RWPE2 (cell line): ENCODE results near the gene GCK.
A peak's percentile ranks its signal among the peaks of the same experiment; 100 is the strongest.

Source experiments
- ATAC-seq: fragments of 200-7000 bp; cut with Tn5 transposase; 3 replicates; pipeline ENCODE4 v1.9.1; 2021; ENCODE audit warnings: low read depth
- DNase-seq: peaks from one replicate; pipeline ENCODE4 v3.0.0-alpha.2; 2020; ENCODE audit warnings: low spot score
- H3K27ac ChIP-seq: fragments of 450-650 bp; 2 replicates; pipeline ENCODE4 v1.5.1; 2017; ENCODE audit warnings: mild to moderate bottlenecking; ENCODE audit not compliant: poor library complexity, severe bottlenecking
- H3K27me3 ChIP-seq: fragments of 250-450 bp; sonication (Bioruptor Pico); 2 replicates; pipeline ENCODE4 v1.5.1; 2021; ENCODE audit warnings: mild to moderate bottlenecking, moderate library complexity; ENCODE audit not compliant: insufficient read depth, poor library complexity, severe bottlenecking
- H3K36me3 ChIP-seq: fragments of 250-450 bp; sonication (Bioruptor Pico); 2 replicates; pipeline ENCODE4 v1.5.1; 2020; ENCODE audit warnings: low read depth, mild to moderate bottlenecking, moderate library complexity
- H3K4me1 ChIP-seq: fragments of 250-450 bp; sonication (Bioruptor Pico); 2 replicates; pipeline ENCODE4 v1.5.1; 2021; ENCODE audit warnings: mild to moderate bottlenecking, moderate library complexity; ENCODE audit not compliant: insufficient read depth, poor library complexity, severe bottlenecking
- H3K4me3 ChIP-seq: fragments of 250-450 bp; sonication (Bioruptor Pico); 2 replicates; pipeline ENCODE4 v1.5.1; 2021; ENCODE audit warnings: mild to moderate bottlenecking, moderate library complexity; ENCODE audit not compliant: severe bottlenecking
- H3K9me3 ChIP-seq: fragments of 250-450 bp; sonication (Bioruptor Pico); 2 replicates; pipeline ENCODE4 v1.5.1; 2021; ENCODE audit warnings: mild to moderate bottlenecking, moderate library complexity; ENCODE audit not compliant: severe bottlenecking
- TF ChIP-seq, protein P1 (sequence below): fragments of 450-650 bp; IDR thresholded peaks from one replicate; pipeline ENCODE4 v1.5.1; 2017; ENCODE audit warnings: mild to moderate bottlenecking, moderate library complexity; ENCODE audit not compliant: poor library complexity, severe bottlenecking

Gene GCK

DNA sequence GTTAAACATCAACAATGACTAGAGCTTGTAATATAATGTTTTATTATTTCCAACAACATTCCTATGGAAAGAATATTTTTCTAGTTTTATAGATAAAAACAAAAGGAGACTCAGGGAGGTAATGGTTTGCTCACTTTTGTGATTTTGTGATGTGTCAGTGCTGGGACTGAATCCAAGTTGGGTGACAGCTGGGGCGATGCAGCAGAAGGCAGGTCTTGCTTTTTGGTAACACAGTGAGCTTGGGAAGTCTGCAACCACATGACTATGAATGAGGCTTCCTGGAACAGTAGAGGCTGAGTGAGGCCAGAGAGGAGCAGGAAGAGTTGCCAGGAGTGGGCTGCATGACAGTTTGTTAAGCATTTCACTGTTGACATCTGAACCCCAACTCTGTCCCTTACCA, 6.7 kb upstream of the GCK start:
- ATAC-seq, result no peak
- H3K36me3 ChIP-seq, result no peaks in the 10 kb centered on the region
- peak; percentile 7 for DNase-seq
- H3K27me3 ChIP-seq, result no peaks in the 10 kb centered on the region
- TF ChIP-seq, protein P1, sequence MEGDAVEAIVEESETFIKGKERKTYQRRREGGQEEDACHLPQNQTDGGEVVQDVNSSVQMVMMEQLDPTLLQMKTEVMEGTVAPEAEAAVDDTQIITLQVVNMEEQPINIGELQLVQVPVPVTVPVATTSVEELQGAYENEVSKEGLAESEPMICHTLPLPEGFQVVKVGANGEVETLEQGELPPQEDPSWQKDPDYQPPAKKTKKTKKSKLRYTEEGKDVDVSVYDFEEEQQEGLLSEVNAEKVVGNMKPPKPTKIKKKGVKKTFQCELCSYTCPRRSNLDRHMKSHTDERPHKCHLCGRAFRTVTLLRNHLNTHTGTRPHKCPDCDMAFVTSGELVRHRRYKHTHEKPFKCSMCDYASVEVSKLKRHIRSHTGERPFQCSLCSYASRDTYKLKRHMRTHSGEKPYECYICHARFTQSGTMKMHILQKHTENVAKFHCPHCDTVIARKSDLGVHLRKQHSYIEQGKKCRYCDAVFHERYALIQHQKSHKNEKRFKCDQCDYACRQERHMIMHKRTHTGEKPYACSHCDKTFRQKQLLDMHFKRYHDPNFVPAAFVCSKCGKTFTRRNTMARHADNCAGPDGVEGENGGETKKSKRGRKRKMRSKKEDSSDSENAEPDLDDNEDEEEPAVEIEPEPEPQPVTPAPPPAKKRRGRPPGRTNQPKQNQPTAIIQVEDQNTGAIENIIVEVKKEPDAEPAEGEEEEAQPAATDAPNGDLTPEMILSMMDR, result no peak
- no peak overlapping the region for H3K4me3 ChIP-seq
- no peaks in the 10 kb centered on the region for H3K9me3 ChIP-seq
- H3K4me1 ChIP-seq, result no peaks in the 10 kb centered on the region
- H3K27ac ChIP-seq, result no peak overlapping the region

DNA sequence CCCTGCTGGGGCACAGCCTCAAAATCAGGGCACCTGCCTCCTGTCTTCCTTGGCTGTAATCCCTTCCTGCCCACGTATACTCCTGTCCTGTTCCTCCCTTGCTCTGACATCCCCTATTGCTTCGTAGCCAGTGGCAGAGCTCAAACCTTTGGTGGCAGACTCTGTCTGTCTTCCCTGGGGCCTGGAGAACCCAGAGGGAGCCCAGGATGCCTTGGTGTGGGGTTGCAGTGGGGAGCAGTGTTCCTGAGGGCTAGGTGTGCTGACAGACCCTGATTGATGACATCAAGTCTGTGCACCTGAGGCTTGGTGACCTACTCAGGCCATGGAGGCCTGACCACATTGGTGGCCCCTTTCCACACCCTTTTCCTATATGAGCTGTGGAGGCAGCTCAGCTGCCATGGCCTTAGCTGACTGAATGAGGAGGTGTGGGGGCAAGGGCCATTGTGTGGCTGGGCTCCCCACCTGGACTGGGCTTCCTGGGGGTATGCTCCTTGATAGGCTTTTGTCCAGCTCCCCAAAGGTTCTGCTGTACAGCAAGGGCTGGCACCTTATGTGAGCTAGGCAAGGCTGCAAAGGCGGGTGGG, 5.4 kb upstream of the GCK start:
- TF ChIP-seq, protein P1, result no peak
- H3K27ac ChIP-seq, result no peak overlapping the region
- no peaks in the 10 kb centered on the region for H3K4me1 ChIP-seq
- no peaks in the 10 kb centered on the region for H3K36me3 ChIP-seq
- peak; percentile 31 for DNase-seq
- H3K4me3 ChIP-seq, result no peak overlapping the region
- no peaks in the 10 kb centered on the region for H3K27me3 ChIP-seq
- no peaks in the 10 kb centered on the region for H3K9me3 ChIP-seq
- ATAC-seq, result no peak

DNA sequence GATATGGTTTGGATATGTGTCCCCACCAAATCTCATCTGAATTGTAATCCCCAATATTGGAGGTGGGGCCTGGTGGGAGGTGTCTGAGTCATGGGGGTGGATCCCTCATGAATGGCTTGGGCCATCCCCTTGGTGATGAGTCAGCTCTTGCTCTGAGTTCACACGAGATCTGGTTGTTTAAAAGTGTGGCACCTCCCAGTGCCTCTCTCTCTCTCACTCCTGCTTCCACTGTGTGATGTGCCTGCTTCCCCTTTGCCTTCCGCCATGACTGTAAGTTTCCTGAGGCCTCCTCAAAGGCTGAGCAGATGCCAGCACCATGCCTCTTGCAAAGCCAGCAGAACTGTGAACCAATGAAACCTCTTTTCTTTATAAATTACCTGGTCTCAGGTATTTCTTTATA, 4.8 kb upstream of the GCK start:
- no peaks in the 10 kb centered on the region for H3K36me3 ChIP-seq
- no peak overlapping the region for H3K27ac ChIP-seq
- no peaks in the 10 kb centered on the region for H3K9me3 ChIP-seq
- no peak overlapping the region for H3K4me3 ChIP-seq
- ATAC-seq (no peak), DNase-seq (peak; percentile 37)
- TF ChIP-seq, protein P1, result no peak
- no peaks in the 10 kb centered on the region for H3K27me3 ChIP-seq
- H3K4me1 ChIP-seq, result no peaks in the 10 kb centered on the region

DNA sequence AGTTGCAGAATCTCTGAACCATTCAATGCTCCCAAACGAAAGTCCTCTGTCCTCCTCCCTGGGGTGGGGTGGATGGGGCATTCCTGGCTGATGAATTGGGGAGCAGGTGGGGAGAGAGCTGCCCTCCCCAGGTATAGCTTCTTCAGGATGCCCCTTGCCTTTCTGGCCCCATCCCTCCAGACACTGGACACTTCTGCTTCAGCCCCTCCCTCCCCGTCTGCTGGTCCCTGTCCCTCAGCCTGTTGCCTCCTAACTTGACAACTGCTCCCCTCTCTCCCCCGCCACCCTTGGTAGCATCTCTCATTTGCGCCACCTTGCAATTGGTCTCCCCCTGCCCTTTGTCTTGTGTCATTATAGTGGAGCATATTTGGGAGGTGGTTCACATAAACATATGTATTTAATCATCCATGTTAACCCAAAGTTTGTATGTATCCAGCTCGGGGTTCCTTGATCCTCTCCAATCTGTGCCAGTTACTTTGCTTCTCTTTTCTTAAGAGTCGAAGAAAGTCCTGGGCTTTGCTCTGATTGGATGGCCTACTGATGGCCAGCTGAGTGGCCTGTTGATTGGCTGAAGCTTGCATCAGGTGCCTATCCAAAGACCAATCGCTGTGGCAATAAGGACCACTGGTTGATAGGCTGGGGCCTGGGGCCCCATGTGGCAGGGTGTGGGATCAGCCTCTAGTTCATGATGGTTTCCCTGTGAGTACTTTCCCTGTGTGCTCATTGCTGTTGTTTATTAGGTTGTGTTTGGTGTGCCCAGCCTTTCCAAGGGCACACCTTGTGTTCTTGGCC, 4.0 kb upstream of the GCK start:
- DNase-seq (peak; percentile 21), ATAC-seq (no peak)
- Histone ChIP-seq H3K27me3 (no peaks in the 10 kb centered on the region), H3K4me1 (no peaks in the 10 kb centered on the region), H3K36me3 (no peaks in the 10 kb centered on the region), H3K9me3 (no peaks in the 10 kb centered on the region), H3K27ac (no peak overlapping the region), H3K4me3 (no peak overlapping the region)
- TF ChIP-seq, protein P1, result no peak

DNA sequence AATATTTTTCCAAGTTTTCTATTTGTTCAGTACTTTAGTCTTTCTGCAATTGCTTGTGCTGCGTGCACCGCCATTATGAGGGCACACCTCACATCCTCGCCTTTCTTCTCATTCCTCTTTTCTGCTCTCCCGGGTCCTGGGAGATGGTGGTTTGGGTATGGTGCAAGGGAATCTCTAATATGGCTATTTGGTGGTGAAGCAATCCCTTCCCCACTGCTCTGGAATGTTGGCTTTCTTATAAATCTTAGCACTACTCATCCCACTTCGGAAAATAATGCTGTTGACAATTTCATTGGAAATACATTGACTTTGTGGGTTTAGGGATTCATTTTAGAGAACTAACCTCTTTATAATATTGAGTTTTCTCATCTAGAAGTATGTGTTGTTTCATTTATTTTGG, 1.9 kb upstream of the GCK start:
- H3K27me3 ChIP-seq, result no peaks in the 10 kb centered on the region
- DNase-seq (no peak), ATAC-seq (no peak)
- H3K4me3 ChIP-seq, result no peak overlapping the region
- no peaks in the 10 kb centered on the region for H3K4me1 ChIP-seq
- TF ChIP-seq, protein P1, result no peak
- H3K9me3 ChIP-seq, result no peaks in the 10 kb centered on the region
- no peak overlapping the region for H3K27ac ChIP-seq
- H3K36me3 ChIP-seq, result no peaks in the 10 kb centered on the region
